ENCODE data around the gene IQGAP2. TPM values are rescaled to one million over a fixed set of nuclear protein-coding genes. Genes with fewer than 3 reads are reported as not detected.

IQGAP2 gene
- 21.2 TPM for total RNA-seq

GRCh38 chr5:76402886-76403765 lies at the start of gene IQGAP2:
Gene IQGAP2, plus strand, starts transcription at chr5:76403285. Its CDS starts 261 bp downstream, at chr5:76403546.

GRCh38 chr5:76622973-76623596 lies 220.0 kb downstream of the IQGAP2 start, which contains the start of gene F2RL2:
Gene F2RL2, minus strand, starts transcription at chr5:76623403. Its CDS starts 173 bp downstream, at chr5:76623230.

GRCh38 chr5:76715736-76716455 lies 312.8 kb downstream of the IQGAP2 start, which contains the start of gene F2R:
Gene F2R, plus strand, starts transcription at chr5:76716126. Its CDS starts 182 bp downstream, at chr5:76716308.

Small RNA genes within 50 kb of the gene (small RNA-seq; reads per million reads assigned to genes)
- not detected for gene RF02154
- not detected for gene RF02155

Other genes with a start within 250 kb of the IQGAP2 start
- 1.2 TPM for gene F2RL2, start 220.1 kb downstream of the IQGAP2 start, total RNA-seq